AG20443 (cell line): ENCODE measurements around the gene CECR2.

Source experiments
- DNase-seq: peaks from one replicate; pipeline ENCODE4 v3.0.0; 2012; ENCODE audit warnings: low spot score, mixed read lengths

Gene CECR2

GRCh38 chr22:17368144-17368543 lies 1.1 kb upstream of the CECR2 start:
- no peak for DNase-seq

- DNase-seq: peak; percentile 17
Measured at GRCh38 chr22:17368554-17369438, 464 bp upstream of the CECR2 start.

GRCh38 chr22:17370026-17370765 lies 936 bp downstream of the CECR2 start:
- DNase-seq: no peak

DNA sequence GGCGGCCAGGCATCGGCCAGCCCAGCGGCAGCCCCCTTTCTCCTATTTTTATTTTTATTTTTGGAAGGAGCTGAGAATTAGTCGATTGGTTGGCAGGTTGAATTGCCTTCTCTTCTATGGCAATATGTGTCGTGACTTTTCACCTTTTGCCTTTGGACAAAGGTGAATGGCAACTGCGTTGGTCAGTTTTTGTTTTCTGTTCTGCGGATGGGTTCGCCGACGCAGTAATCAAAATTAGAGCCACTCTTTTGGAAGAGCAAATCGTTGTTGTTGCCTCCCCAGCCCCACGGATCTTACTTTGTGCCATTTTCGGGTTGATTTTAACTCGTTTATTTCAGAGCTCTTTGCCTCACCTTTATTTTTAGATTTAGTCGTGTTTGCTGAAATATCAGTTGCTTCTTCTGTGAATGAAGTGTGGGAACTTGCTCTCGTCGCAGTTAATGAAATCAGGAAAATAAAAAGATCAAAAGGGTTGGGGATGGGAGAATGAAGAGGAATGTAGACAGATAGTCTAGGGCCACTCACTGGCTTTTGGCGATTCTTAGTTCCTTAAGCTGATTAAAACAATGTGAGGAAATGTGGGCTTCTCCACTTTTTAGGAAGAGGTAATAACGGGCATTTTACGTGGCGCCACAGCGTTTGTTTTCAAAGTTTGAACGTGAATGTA lies 1.6 kb downstream of the CECR2 start:
- DNase-seq: no peak

DNA sequence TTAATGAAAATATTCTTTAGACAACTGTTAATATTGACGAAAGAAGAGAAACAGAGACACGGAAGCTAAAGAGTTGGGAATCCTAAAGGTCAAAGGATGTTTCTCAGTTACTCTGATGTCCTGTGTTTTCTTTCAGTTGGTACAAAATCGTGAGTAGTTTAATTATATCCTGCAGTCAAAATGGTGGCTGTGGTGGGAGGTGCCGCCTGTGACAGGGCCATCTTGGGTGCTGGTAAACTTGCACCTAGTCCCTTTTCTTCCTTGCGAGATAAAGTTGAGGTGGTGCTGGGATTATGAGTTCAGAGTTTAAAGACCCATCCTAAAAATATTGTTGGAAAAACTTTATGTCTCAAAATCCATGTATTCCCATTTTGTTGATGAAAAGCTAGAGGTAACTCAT lies 2.2 kb downstream of the CECR2 start:
- no peak for DNase-seq

DNA sequence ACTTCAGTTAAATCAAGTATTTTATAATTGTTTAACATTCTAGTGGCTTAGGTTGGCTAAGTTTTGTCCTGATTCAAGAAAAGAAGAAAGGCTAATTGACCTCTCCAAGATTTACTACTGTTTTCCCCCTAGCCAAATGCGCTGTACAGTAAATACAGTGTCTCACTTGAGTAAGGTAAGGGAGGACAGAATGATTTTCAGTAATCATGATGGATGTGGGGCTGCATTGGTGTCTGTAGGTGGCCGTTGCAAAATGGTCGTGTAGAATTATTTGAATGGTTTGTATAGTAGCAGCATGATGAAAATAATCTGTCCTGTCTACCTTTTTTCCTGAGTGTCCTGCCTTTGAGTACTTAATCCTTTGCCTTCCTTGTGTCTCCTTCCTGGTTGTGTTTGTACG lies 4.6 kb downstream of the CECR2 start:
- DNase-seq: no peak

DNA sequence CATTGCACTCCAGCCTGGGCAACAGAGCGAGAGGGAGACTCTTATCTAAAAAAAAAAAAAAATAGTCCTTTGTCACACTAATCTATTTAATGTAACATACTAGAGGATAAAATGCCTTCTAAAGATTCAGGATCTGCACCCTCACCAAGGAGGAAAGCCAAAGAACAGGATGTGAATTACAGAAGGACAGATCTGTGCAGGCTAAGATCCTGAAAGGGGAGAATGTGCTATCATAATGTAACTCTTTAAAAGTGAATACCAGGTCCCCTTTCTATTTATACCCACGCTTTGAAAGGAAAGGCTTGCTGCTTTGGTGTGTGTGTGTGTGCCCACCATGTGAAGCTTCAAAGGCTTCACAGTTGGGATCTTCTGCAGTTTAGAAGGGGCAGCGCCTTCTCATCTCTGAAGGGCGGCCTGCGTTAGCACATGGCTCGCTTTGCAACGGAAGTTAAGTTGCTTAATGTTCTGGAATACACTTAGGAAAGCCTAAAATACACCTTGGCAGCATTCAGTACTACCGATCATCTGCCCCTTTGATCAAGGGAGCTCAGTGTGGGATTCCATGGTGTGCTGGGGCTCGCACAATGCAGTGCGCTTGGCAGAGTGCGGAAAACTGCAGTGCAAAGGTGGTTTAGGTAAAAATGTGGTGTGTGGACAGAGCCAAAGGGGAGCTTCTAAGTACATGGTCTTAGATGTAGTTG lies 6.8 kb downstream of the CECR2 start:
- DNase-seq: no peak

GRCh38 chr22:17376950-17377349 lies 7.7 kb downstream of the CECR2 start:
- DNase-seq: no peak

- DNase-seq: no peak
Measured at GRCh38 chr22:17379944-17380343, 10.7 kb downstream of the CECR2 start.

- DNase-seq: no peak
Measured at GRCh38 chr22:17380359-17381087, 11.3 kb downstream of the CECR2 start.

DNA sequence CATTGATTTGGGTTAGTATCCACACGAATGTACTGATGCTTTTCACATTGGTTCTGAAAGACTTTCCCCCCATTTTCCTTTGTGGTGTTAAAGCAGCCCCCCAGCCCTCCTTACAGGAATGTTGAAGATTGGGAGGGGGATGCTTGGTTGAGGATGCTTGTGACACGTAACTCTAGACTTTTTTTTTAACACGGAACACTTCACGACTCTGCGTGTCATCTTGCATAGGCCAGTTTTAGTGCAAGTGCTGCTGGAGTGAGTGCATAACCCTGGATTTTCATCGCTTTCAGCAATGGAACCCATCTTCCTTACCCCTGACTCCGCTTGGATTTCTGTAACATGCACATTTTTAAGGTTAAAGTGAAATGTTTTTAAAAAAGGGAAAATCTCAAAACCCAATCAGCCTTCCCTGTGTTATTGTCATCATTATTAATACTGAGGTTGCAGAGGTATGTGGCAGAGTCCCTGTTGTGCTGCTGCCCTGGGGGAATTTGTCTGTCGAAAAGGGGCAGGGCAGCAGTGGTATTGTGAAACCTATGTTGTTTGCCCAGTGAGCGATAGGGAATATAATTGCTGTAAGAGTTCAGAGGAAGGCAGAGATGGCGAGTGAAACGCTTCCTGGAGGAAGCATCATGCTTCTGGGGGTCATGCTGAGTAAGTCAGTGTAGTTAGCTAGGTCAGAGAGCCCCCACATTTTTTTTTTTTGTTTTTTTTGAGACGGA lies 12.1 kb downstream of the CECR2 start:
- DNase-seq: no peak

DNA sequence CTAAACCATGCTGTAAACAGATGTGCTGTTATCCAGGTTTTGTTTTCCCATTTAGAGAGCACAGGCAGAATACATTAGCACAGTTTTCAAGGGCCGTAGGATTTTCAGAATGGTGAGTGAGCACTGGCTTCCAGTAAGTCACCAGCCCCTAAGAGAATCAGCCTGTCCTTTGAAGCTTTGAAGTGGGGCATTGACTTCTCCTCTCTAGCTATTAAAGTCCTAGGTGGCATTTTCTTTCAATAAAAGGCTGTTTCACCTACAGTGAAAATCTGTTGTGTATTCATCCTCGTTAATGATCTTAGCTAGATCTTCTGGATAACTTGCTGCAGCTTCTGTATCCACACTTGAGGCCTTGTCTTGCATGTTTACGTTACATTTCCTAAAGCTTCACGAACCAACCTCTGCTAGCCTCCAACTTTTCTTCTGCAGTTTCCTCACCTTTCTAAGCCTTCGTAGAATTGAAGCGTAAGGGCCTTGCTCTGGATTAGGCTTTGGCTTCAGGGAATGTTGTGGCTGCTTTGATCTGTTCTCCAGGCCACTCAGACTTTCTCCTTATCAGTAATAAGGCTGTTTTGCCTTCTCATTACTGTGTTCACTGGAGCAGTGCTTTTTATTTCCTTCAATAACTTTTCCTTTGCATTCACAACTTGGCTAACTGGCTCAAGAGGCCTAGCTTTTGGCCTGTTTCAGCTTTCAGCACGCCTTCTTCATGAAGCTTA lies 15.5 kb downstream of the CECR2 start:
- DNase-seq: no peak

- no peak for DNase-seq
Measured at GRCh38 chr22:17387356-17387755, 18.1 kb downstream of the CECR2 start.

DNA sequence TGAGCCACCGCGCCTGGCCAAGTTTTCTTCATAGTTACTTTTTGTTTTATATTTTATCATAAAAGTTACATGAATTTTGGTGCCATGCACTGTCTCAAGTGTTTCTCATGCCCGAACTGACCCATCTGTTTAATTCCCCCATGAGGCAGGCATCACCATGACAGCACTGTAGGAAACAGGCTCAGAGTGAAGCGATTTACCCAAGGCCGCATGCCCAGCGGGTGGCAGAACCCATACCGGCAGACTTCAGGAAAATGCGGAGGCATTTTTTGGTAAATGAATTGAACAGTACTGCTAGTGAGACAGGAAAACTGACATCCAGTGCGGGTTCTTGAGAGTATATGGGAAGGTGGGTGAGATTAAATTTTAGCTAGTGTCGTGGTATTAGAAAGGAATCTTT lies 19.0 kb downstream of the CECR2 start:
- no peak for DNase-seq

DNA sequence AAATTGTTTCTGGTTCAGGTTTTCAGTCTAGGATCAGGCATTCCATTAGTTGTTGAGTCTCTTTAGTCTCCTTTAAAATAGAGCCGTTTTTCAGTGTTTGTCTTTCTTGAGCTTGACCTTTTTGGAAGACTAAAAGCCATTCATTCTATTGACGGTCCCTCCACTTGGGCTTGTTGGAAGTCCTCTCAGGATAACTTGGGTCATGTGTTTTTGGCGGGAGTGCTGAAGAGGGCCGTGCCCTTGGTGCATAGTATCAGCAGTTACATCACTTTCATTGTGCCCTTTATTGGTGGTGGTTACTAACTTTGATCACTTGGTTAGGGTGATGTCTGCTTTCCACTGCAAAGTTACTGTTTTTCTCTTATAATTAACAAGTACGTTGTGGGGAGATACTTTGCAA lies 20.8 kb downstream of the CECR2 start:
- DNase-seq: no peak

- no peak for DNase-seq
Measured at GRCh38 chr22:17396516-17396915, 27.3 kb downstream of the CECR2 start.

- no peak for DNase-seq
Measured at GRCh38 chr22:17397756-17398547, 28.7 kb downstream of the CECR2 start.

DNA sequence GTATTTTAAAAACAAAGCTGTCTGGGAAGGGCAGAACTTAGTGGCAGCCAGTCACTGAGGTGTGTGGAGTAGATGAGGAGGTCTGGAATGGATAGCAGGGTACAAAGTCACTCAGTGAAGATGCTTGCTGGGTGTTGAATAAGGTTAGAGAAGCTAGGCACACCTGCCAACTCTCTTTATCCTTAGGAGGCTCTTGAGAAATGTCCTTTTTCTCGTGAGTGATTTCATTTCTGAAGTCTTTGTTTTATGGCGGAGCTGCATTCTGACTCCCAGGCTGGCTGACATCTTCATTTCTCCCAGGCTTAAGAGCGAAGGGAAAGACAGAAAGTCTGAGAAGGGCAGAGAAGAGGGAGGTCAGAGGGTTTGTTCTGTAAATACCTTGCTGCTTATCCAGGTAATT lies 31.0 kb downstream of the CECR2 start:
- no peak for DNase-seq

DNA sequence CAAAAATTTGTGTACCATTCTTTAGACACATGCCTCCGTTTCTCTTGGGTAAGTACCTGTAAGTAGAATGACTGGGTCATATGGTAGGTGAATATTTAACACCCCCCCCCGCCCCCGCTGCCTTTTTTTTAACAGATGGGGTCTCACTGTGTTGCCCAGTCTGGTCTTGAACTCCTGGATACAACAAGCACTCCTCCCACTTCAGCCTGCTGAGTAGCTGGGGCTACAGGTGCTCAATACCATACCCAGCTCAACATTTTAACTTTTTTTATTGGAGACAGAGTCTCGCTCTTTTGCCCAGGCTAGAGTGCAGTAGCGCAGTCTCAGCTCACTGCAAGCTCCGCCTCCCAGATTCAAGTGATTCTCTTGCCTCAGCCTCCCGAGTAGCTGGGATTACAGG lies 32.5 kb downstream of the CECR2 start:
- DNase-seq: no peak
